Right atrium auricular region (tissue), 2 donors: Measurements from ENCODE around the gene HNRNPDL. TPM values are rescaled to one million over a fixed set of nuclear protein-coding genes. Genes with fewer than 3 reads are reported as not detected.

Source experiments
- DNase-seq: peaks from one replicate; pipeline ENCODE4 v3.0.0-alpha.2; 2019; ENCODE audit warnings: low spot score
- H3K27ac ChIP-seq, 2 donors: fragments of 200-600 bp; sonication (generic); 1 replicate in 1 of 2; 2 replicates in 1 of 2; pipeline ENCODE4 v1.5.1; 2016 to 2019
- H3K27me3 ChIP-seq, 2 donors: fragments of 200-600 bp; sonication (generic); one replicate each; pipeline versions ENCODE4 v1.5.1 to v1.6.0; 2017 to 2019
- H3K36me3 ChIP-seq: fragments of 200-600 bp; sonication (generic); one replicate; pipeline ENCODE4 v1.5.1; 2016
- H3K4me1 ChIP-seq, 2 donors: fragments of 200-600 bp; sonication (generic); one replicate each; pipeline versions ENCODE4 v1.5.1 to v1.6.0; 2017 to 2019
- H3K4me3 ChIP-seq, 2 donors: fragments of 200-600 bp; sonication (generic); 1 replicate in 1 of 2; 2 replicates in 1 of 2; pipeline ENCODE4 v1.5.1; 2017 to 2019; ENCODE audit warnings: mild to moderate bottlenecking in 1 of 2, moderate library complexity in 1 of 2
- H3K9me3 ChIP-seq, 2 donors: fragments of 200-600 bp; sonication (generic); one replicate each; pipeline ENCODE4 v1.5.1; 2019
- total RNA-seq, 2 donors: library from RNA; depleted of rRNA; stranded (reverse); fragments of >200 nt; gene quantifications; one replicate each; pipeline ENCODE4 v1.1.0, GENCODE V29; 2016
- TF ChIP-seq, protein P1 (sequence below), 2 donors: fragments of 200-600 bp; sonication (generic); IDR thresholded peaks; one replicate each; pipeline ENCODE4 v1.5.1; 2019; ENCODE audit warnings: antibody characterized with exemption in 2 of 2

The HNRNPDL gene
- total RNA-seq, 2 donors from 2014 or later = 81.2 to 85.4 TPM

DNA sequence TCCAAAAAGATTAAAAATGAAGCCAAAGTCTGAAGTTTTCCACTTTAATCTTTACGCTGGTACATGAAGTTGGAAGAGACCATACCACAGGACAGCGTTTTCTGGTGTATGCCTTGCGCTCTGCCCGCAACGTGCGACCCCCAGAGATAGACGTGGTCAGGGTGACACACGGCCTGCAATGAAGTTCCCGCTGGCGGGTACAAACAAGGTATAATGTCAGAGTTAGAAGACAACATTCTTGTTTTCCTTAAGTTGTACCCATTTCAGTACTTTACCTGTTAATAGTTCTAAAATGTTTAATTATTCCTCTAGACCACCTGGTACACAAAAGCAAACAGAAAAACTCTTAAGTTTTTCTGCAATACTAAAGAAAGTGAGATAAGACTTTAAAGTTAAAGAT, 4.8 kb downstream of the HNRNPDL start:
- H3K36me3 ChIP-seq = peaks cover 56% of the 10 kb centered on the region
- TF ChIP-seq, protein P1, sequence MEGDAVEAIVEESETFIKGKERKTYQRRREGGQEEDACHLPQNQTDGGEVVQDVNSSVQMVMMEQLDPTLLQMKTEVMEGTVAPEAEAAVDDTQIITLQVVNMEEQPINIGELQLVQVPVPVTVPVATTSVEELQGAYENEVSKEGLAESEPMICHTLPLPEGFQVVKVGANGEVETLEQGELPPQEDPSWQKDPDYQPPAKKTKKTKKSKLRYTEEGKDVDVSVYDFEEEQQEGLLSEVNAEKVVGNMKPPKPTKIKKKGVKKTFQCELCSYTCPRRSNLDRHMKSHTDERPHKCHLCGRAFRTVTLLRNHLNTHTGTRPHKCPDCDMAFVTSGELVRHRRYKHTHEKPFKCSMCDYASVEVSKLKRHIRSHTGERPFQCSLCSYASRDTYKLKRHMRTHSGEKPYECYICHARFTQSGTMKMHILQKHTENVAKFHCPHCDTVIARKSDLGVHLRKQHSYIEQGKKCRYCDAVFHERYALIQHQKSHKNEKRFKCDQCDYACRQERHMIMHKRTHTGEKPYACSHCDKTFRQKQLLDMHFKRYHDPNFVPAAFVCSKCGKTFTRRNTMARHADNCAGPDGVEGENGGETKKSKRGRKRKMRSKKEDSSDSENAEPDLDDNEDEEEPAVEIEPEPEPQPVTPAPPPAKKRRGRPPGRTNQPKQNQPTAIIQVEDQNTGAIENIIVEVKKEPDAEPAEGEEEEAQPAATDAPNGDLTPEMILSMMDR (IDR thresholded peaks at IDR 0.05) = no peak
- H3K9me3 ChIP-seq = no peaks in the 10 kb centered on the region
- no peaks in the 10 kb centered on the region for H3K27me3 ChIP-seq
- no peak overlapping the region for H3K27ac ChIP-seq
- H3K4me3 ChIP-seq = no peak overlapping the region
- no peak for DNase-seq
- H3K4me1 ChIP-seq = peaks cover 0 to 23% of the 10 kb centered on the region in 2 donors

DNA sequence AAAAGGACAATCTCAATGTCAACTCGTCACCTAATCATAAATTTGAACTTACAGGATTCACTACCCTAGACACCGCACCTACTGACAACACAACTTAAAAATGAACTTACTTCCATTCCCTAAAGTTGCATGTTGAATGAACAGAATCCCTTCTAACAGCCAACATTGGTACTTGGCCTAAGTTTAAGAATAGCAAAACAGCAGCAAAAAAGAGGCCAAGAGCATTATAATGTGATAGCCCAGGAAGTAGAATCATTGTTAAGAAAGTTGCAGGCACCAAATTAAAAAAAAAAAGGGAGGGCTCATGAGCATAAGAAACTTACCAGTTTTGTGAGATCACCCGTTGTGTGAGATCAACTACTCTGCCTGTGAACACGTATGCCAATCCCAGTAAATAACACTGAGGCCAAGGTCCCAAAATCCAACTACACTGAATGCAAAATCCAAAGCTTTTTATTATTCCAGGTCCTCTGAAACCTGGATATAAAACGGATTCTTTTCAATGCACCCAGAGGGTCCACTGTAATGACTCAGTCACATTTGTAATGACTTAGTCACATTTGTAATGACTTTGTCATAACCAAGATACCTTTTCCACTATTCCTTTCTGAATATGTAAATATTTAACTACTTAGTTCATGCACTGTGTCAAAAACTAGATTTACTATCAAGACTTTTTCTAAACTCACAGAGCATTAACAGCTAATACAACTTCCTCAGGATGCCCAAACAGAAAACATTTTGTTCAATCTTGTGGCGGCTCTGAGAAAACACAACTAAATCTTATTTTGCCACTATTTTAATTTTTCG, 6.8 kb downstream of the HNRNPDL start:
- Histone ChIP-seq H3K27ac (no peak overlapping the region), H3K36me3 (peaks cover 56% of the 10 kb centered on the region)
- TF ChIP-seq, protein P1 (IDR thresholded peaks at IDR 0.05) = no peak

GRCh38 chr4:82422616-82423015, 7.6 kb downstream of the HNRNPDL start:
- no peak overlapping the region for H3K27ac ChIP-seq
- no peaks in the 10 kb centered on the region for H3K27me3 ChIP-seq
- no peak overlapping the region for H3K4me3 ChIP-seq
- H3K36me3 ChIP-seq = peaks cover 51% of the 10 kb centered on the region
- H3K9me3 ChIP-seq = no peaks in the 10 kb centered on the region
- H3K4me1 ChIP-seq = peaks cover 0 to 16% of the 10 kb centered on the region in 2 donors
- no peak for DNase-seq
- TF ChIP-seq, protein P1 (IDR thresholded peaks at IDR 0.05) = no peak

More for the DNA sequence above, 6.8 kb downstream of the HNRNPDL start:
- no peaks in the 10 kb centered on the region for H3K27me3 ChIP-seq
- H3K9me3 ChIP-seq = no peaks in the 10 kb centered on the region
- peaks cover 0 to 23% of the 10 kb centered on the region in 2 donors for H3K4me1 ChIP-seq
- DNase-seq = no peak
- H3K4me3 ChIP-seq = no peak overlapping the region

DNA sequence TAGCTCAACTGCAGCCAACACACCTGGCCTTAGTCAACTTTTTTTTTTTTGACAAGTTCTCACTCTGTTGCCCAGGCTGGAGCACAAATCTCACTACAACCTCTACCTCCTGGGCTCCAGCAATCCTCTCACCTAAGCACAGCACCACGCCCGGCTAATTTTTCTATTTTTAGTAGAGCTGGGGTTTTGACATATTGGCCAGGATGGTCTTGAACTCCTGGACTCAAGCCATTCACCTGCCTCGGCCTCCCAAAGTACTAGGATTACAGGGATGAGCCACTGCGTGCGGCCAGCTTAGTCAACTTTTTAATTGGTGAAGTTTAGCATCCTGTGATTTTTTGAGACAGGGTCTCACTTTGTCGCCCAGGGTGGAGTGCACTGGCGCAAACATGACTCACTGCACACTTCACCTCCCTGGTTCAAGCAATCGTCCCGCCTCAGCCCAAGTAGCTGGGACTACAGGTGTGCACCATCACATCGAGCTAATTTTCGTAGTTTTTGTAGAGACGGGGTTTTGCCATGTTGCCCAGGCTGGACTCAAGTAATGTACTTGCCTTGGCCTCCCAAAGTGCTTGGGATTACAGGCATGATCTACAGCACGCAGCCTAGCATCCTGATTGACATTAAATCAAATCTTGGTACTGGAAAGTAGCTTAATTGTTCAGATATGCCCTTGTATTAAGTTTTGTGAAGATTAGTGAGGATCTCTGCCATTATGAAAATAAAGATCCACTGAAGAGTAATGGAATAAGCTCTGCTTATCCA, 8.3 kb downstream of the HNRNPDL start:
- Histone ChIP-seq H3K4me1 (peaks cover 0 to 9% of the 10 kb centered on the region in 2 donors), H3K27ac (no peak overlapping the region), H3K27me3 (no peaks in the 10 kb centered on the region), H3K36me3 (peaks cover 45% of the 10 kb centered on the region), H3K9me3 (no peaks in the 10 kb centered on the region), H3K4me3 (no peak overlapping the region)
- DNase-seq = no peak
- TF ChIP-seq, protein P1 (IDR thresholded peaks at IDR 0.05) = no peak

DNA sequence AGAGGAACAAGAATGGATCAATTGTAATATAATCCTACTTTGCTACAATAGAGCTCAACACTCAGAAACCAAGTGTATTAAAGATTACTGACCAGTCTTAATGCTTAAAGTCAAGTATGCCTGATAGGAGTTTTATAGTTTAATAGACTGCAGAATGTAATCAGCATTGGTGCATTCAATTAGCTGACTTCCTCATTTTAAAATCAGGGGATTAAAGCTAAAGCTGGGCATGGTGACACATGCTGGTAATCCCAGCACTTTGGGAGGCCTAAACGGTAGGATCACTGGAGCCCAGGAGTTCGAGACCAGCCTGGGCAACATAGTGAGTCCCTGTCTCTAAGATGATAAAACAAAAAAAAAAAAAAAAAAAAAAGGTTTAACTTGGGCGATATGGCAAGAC, 10.8 kb downstream of the HNRNPDL start:
- DNase-seq = no peak
- Histone ChIP-seq H3K9me3 (no peaks in the 10 kb centered on the region), H3K36me3 (peaks cover 19% of the 10 kb centered on the region), H3K27me3 (no peaks in the 10 kb centered on the region), H3K4me1 (no peaks in the 10 kb centered on the region), H3K4me3 (no peak overlapping the region), H3K27ac (no peak overlapping the region)
- TF ChIP-seq, protein P1 (IDR thresholded peaks at IDR 0.05) = no peak
